Measurements from ENCODE around the gene CNTFR.

Gene CNTFR

DNA sequence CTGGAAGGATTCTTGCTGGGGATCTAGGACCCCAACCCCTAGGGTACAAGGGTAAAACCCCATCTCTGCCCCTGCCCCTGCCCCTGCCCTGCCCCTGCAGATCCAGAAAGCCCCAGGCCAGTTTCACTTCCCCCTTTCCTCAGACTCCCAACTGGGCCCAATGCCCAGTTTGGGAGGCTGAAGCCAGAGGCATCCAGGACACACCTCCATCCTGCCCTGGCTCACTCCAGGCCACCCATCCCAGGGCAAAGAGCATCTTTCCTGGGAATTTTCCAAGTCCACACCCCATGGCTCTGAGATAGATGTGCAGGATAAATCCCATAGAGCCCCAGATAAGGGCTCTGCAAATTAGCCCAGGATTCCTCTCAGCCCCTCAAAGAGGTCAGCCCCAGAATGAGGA is 17.4 kb downstream of the CNTFR start:
- no peak for DNase-seq (ENCODE audit: low read depth)
- TF ChIP-seq CTCF (IDR thresholded peaks at IDR 0.05; ENCODE audit: control insufficient read depth, insufficient read depth, low read depth, low read length, missing control alignments) = no peak
- H3K4me3 ChIP-seq (ENCODE audit: control insufficient read depth, low read depth, low read length) = no peak overlapping the region

GRCh38 chr9:34571481-34571810 is 18.1 kb downstream of the CNTFR start:
- no peak for TF ChIP-seq CTCF (IDR thresholded peaks at IDR 0.05; ENCODE audit: control insufficient read depth, insufficient read depth, low read depth, low read length, missing control alignments)
- no peak overlapping the region for H3K4me3 ChIP-seq (ENCODE audit: control insufficient read depth, low read depth, low read length)
- DNase-seq (ENCODE audit: low read depth) = no peak

- H3K4me3 ChIP-seq (ENCODE audit: control insufficient read depth, low read depth, low read length) = no peak overlapping the region
- no peak for TF ChIP-seq CTCF (IDR thresholded peaks at IDR 0.05; ENCODE audit: control insufficient read depth, insufficient read depth, low read depth, low read length, missing control alignments)
- DNase-seq (ENCODE audit: low read depth) = no peak
These were observed 18.6 kb downstream of the CNTFR start for GRCh38 chr9:34570809-34571480.

- TF ChIP-seq CTCF (IDR thresholded peaks at IDR 0.05; ENCODE audit: control insufficient read depth, insufficient read depth, low read depth, low read length, missing control alignments) = no peak
- H3K4me3 ChIP-seq (ENCODE audit: control insufficient read depth, low read depth, low read length) = no peak overlapping the region
- DNase-seq (ENCODE audit: low read depth) = no peak
These were observed 19.1 kb downstream of the CNTFR start for GRCh38 chr9:34570376-34570775.

- no peak for DNase-seq (ENCODE audit: low read depth)
- H3K4me3 ChIP-seq (ENCODE audit: control insufficient read depth, low read depth, low read length) = no peak overlapping the region
- no peak for TF ChIP-seq CTCF (IDR thresholded peaks at IDR 0.05; ENCODE audit: control insufficient read depth, insufficient read depth, low read depth, low read length, missing control alignments)
These were observed 20.8 kb downstream of the CNTFR start for GRCh38 chr9:34568774-34569173.

DNA sequence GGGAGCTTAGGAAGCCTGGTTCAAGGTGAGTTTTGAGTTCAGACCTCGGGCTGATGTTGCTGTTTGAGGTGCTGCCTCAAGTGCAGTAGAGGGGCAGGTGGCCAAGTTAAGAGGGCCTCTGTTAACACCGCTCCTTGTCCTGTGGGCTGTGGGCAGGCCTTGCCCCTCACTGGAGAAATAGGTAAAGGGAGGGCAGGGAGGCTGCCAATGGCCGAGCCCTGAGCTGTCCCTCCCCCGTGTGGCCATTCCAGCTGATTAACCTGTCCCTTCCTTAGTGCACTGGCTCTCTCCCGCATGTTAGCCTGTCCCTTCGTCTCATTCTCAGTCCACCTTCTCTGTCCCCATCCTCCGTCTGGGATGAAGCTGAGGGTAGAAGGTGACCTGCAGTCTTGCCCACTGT is 21.4 kb downstream of the CNTFR start:
- DNase-seq (ENCODE audit: low read depth) = no peak
- TF ChIP-seq CTCF (IDR thresholded peaks at IDR 0.05; ENCODE audit: control insufficient read depth, insufficient read depth, low read depth, low read length, missing control alignments) = no peak
- H3K4me3 ChIP-seq (ENCODE audit: control insufficient read depth, low read depth, low read length) = no peak overlapping the region

DNA sequence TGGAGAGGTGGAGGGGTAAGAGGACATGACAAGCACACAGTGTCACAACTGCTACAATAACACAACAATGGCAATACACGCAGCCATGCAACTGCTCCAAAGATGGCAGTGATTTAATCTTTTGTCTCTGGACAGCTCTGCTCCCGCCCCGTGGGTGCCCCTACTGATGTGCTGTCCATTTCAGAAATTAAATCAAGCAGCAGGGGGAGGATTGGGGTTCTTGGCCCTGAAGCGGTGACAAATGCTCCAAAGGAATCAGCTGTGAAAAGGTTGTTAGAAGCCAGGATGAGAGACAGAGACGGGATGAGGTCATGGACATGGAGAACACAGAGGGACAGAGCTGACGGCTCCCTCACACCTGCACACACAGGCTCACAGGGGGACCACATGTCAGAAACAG is 22.6 kb downstream of the CNTFR start:
- TF ChIP-seq CTCF (IDR thresholded peaks at IDR 0.05; ENCODE audit: control insufficient read depth, insufficient read depth, low read depth, low read length, missing control alignments) = no peak
- no peak for DNase-seq (ENCODE audit: low read depth)
- H3K4me3 ChIP-seq (ENCODE audit: control insufficient read depth, low read depth, low read length) = no peak overlapping the region

Data from AG09309 (cell line).